HCT116 (cell line): ENCODE results near the gene ZIC5. TPM values are rescaled to one million over a fixed set of nuclear protein-coding genes. Genes with fewer than 3 reads are reported as not detected.

Experiments used
- ATAC-seq: fragments of 200-7000 bp; cut with Tn5 transposase; 2 replicates; pipeline ENCODE4 v1.9.1; 2020; ENCODE audit warnings: mild to moderate bottlenecking, moderate library complexity
- BruUV-seq: library from RNA; stranded (reverse); fragments of 400-500 nt; replicated peaks from 2 replicates; lab custom pipeline; 2021; lab: Mats Ljungman, UMichigan
- CTCF ChIA-PET: fragments of 300-600 bp; sonication (Branson Sonifier 250); formaldehyde crosslinking; loops from one replicate; lab custom pipeline; 2021; ENCODE audit warnings: antibody characterized with exemption; lab: Charles Lee
- POLR2A ChIA-PET: fragments of 300-600, 350-600 bp; sonication (Branson Sonifier 250); formaldehyde crosslinking; loops from one replicate; lab custom pipeline; 2021; ENCODE audit warnings: antibody characterized with exemption; lab: Charles Lee
- RAD21 ChIA-PET, 2 experiments: fragments of 300-600 bp; sonication (Branson Sonifier 250); formaldehyde crosslinking; loops; one replicate each; lab custom pipeline; 2023; ENCODE audit warnings: low total read pairs in 2 of 2; ENCODE audit not compliant: uncharacterized antibody in 2 of 2, unreplicated experiment in 2 of 2, low non-redundant PET in 1 of 2; lab: Charles Lee
- DNase-seq: peaks from one replicate; pipeline ENCODE4 v3.0.0-alpha.2; 2010; ENCODE audit warnings: low read depth, low spot score
- H2AFZ ChIP-seq: fragments of 200-600 bp; shearing (Covaris generic), sonication (generic); 2 replicates; pipeline ENCODE4 v1.6.1; 2017; ENCODE audit warnings: low read depth, mixed run types, mixed read lengths, antibody characterized with exemption, low read length; ENCODE audit not compliant: poor library complexity, severe bottlenecking
- H3K27ac ChIP-seq: 2 replicates; pipeline ENCODE4 v1.5.1; 2012; ENCODE audit warnings: low read depth, low read length
- H3K27me3 ChIP-seq: fragments of 200-600 bp; sonication (generic); 2 replicates; pipeline ENCODE4 v1.6.1; 2016; ENCODE audit warnings: mixed run types, low read length, mixed read lengths; ENCODE audit not compliant: insufficient read depth
- H3K36me3 ChIP-seq, 2 experiments: fragments of 200-500 bp in 1 of 2; fragments of 200-600 bp in 1 of 2; sonication (Bioruptor generic) in 1 of 2; sonication (generic) in 1 of 2; 2 replicates each; pipeline versions ENCODE4 v1.5.1 to v1.6.1; 2014 to 2016; ENCODE audit warnings: low read length in 2 of 2, inconsistent platforms in 1 of 2, mixed read lengths in 1 of 2, mixed run types in 1 of 2; ENCODE audit not compliant: insufficient read depth in 2 of 2, control insufficient read depth in 1 of 2
- H3K4me1 ChIP-seq, 2 experiments: fragments of 200-600 bp in 1 of 2; sonication (generic) in 1 of 2; 2 replicates each; pipeline versions ENCODE4 v1.5.1 to v1.6.1; 2012 to 2017; ENCODE audit warnings: low read length in 2 of 2, inconsistent platforms in 1 of 2, mild to moderate bottlenecking in 1 of 2, mixed read lengths in 1 of 2, mixed run types in 1 of 2, moderate library complexity in 1 of 2; ENCODE audit not compliant: insufficient read depth in 2 of 2, control insufficient read depth in 1 of 2
- H3K4me2 ChIP-seq: fragments of 200-600 bp; sonication (generic); 2 replicates; pipeline ENCODE4 v1.6.1; 2017; ENCODE audit warnings: mixed run types, low read length, mixed read lengths
- H3K4me3 ChIP-seq, 2 experiments: fragments of 200-600 bp in 1 of 2; sonication (generic) in 1 of 2; replicated peaks in 1 of 2; 2 replicates each; pipeline ENCODE4 v1.5.1; 2011 to 2016; ENCODE audit warnings: low read length in 2 of 2, control low read depth in 1 of 2, low read depth in 1 of 2, mild to moderate bottlenecking in 1 of 2, mixed read lengths in 1 of 2, mixed run types in 1 of 2
- H3K79me2 ChIP-seq: fragments of 200-600 bp; sonication (generic); 2 replicates; pipeline ENCODE4 v1.6.1; 2017; ENCODE audit warnings: mild to moderate bottlenecking, mixed run types, low read length, moderate library complexity, mixed read lengths; ENCODE audit not compliant: insufficient read depth
- H3K9ac ChIP-seq: fragments of 200-600 bp; sonication (generic); 2 replicates; pipeline ENCODE4 v1.6.1; 2016; ENCODE audit warnings: low read length, mixed read lengths
- H3K9me2 ChIP-seq: fragments of 200-600 bp; sonication (generic), shearing (Covaris generic); 2 replicates; pipeline ENCODE4 v1.6.1; 2017; ENCODE audit warnings: mixed run types, mild to moderate bottlenecking, moderate library complexity; ENCODE audit not compliant: insufficient read depth
- H3K9me3 ChIP-seq, 2 experiments: fragments of 200-500 bp in 1 of 2; fragments of 200-600 bp in 1 of 2; sonication (Bioruptor generic) in 1 of 2; sonication (generic) in 1 of 2; 2 replicates each; pipeline ENCODE4 v1.6.1; 2014 to 2017; ENCODE audit warnings: low read length in 2 of 2, mixed read lengths in 2 of 2, inconsistent platforms in 1 of 2, low read depth in 1 of 2, mild to moderate bottlenecking in 1 of 2, mixed run types in 1 of 2, moderate library complexity in 1 of 2; ENCODE audit not compliant: control insufficient read depth in 1 of 2, insufficient read depth in 1 of 2
- H4K20me1 ChIP-seq: fragments of 200-600 bp; sonication (generic), shearing (Covaris generic); 2 replicates; pipeline ENCODE4 v1.6.1; 2017; ENCODE audit warnings: mixed run types, mild to moderate bottlenecking, moderate library complexity; ENCODE audit not compliant: insufficient read depth
- ATF3 ChIP-seq: IDR thresholded peaks from 2 replicates; pipeline ENCODE4 v1.6.1; 2012
- CBX3 ChIP-seq: IDR thresholded peaks from 2 replicates; pipeline ENCODE4 v1.6.1; 2012; ENCODE audit warnings: low read depth
- CEBPB ChIP-seq: IDR thresholded peaks from 2 replicates; pipeline ENCODE4 v1.6.1; 2012; ENCODE audit warnings: low read depth
- CTCF ChIP-seq, 3 experiments: fragments of 200-600 bp in 1 of 3; sonication (generic) in 1 of 3; IDR thresholded peaks in 2 of 3; conservative IDR thresholded peaks in 1 of 3; 2 replicates each; pipeline ENCODE4 v1.5.1; 2012 to 2017; ENCODE audit warnings: low read depth in 2 of 3, low read length in 2 of 3, antibody characterized with exemption in 1 of 3, borderline replicate concordance in 1 of 3, control low read depth in 1 of 3, mild to moderate bottlenecking in 1 of 3, mixed read lengths in 1 of 3, mixed run types in 1 of 3, moderate library complexity in 1 of 3; ENCODE audit not compliant: insufficient read depth in 1 of 3
- EGR1 ChIP-seq: IDR thresholded peaks from 2 replicates; pipeline ENCODE4 v1.6.1; 2012; ENCODE audit warnings: low read depth
- ELF1 ChIP-seq: IDR thresholded peaks from 2 replicates; pipeline ENCODE4 v1.6.1; 2012; ENCODE audit warnings: low read depth, borderline replicate concordance
- FOSL1 ChIP-seq: IDR thresholded peaks from 2 replicates; pipeline ENCODE4 v1.6.1; 2012; ENCODE audit warnings: low read depth
- MAX ChIP-seq: IDR thresholded peaks from 2 replicates; pipeline ENCODE4 v1.6.1; 2012
- POLR2AphosphoS5 ChIP-seq: IDR thresholded peaks from 2 replicates; pipeline ENCODE4 v1.6.1; 2011; ENCODE audit warnings: mild to moderate bottlenecking, low read depth, low read length, moderate library complexity
- RAD21 ChIP-seq: IDR thresholded peaks from 2 replicates; pipeline ENCODE4 v1.6.1; 2012; ENCODE audit warnings: low read depth, mild to moderate bottlenecking
- SRF ChIP-seq: IDR thresholded peaks from 2 replicates; pipeline ENCODE4 v1.6.1; 2012; ENCODE audit warnings: low read depth
- YY1 ChIP-seq: IDR thresholded peaks from 2 replicates; pipeline ENCODE4 v1.6.1; 2011; ENCODE audit warnings: low read length, low read depth, moderate library complexity, mild to moderate bottlenecking; ENCODE audit not compliant: insufficient replicate concordance; ENCODE audit errors: extremely low read depth
- intact Hi-C: fragments of 100-400 bp; cut with micrococcal nuclease; formaldehyde crosslinking; loops from 2 replicates; pipeline ENCODE4 v1.10.0; 2022
- total RNA-seq: library from RNA; stranded (reverse); gene quantifications from one replicate; pipeline ENCODE4 v1.2.1, GENCODE V29; 2021; ENCODE audit not compliant: unreplicated experiment
- TF ChIP-seq, protein P1 (sequence below): IDR thresholded peaks from 2 replicates; pipeline ENCODE4 v1.6.1; 2012; ENCODE audit warnings: low read depth

ZIC5 gene
- total RNA-seq, 1 experiment from 2014 or later, result 10.3 TPM

- H3K9ac ChIP-seq, result no peak overlapping the region
- no peaks in the 10 kb centered on the region for H3K9me2 ChIP-seq
- TF ChIP-seq CTCF (IDR thresholded peaks at IDR 0.05 in 2 of 3, conservative IDR thresholded peaks at IDR 0.05 in 1 of 3; ENCODE audit: borderline replicate concordance in 1 of 3, insufficient read depth in 1 of 3, low read depth in 2 of 3, low read length in 2 of 3) (no peak), EGR1 (no peak), CEBPB (no peak), POLR2AphosphoS5 (no peak), YY1 (no peak), FOSL1 (no peak), ATF3 (no peak), SRF (no peak), MAX (no peak), CBX3 (no peak), RAD21 (no peak), ELF1 (no peak)
- TF ChIP-seq, protein P1, sequence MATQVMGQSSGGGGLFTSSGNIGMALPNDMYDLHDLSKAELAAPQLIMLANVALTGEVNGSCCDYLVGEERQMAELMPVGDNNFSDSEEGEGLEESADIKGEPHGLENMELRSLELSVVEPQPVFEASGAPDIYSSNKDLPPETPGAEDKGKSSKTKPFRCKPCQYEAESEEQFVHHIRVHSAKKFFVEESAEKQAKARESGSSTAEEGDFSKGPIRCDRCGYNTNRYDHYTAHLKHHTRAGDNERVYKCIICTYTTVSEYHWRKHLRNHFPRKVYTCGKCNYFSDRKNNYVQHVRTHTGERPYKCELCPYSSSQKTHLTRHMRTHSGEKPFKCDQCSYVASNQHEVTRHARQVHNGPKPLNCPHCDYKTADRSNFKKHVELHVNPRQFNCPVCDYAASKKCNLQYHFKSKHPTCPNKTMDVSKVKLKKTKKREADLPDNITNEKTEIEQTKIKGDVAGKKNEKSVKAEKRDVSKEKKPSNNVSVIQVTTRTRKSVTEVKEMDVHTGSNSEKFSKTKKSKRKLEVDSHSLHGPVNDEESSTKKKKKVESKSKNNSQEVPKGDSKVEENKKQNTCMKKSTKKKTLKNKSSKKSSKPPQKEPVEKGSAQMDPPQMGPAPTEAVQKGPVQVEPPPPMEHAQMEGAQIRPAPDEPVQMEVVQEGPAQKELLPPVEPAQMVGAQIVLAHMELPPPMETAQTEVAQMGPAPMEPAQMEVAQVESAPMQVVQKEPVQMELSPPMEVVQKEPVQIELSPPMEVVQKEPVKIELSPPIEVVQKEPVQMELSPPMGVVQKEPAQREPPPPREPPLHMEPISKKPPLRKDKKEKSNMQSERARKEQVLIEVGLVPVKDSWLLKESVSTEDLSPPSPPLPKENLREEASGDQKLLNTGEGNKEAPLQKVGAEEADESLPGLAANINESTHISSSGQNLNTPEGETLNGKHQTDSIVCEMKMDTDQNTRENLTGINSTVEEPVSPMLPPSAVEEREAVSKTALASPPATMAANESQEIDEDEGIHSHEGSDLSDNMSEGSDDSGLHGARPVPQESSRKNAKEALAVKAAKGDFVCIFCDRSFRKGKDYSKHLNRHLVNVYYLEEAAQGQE, result no peak
- intact Hi-C loops, result no loop called here
- ChIA-PET POLR2A (interaction anchor here (0.5 kb wide), 1 partner anchor 46 kb away, joined by 8 read pairs; no protein-coding TSS in a partner anchor), CTCF (interaction anchor here (0.6 kb wide), 1 partner anchor 688 kb away, joined by 3 read pairs; no protein-coding TSS in a partner anchor), RAD21 (no interaction called here)
- ATAC-seq (no peak), DNase-seq (no peak)
- no peaks in the 10 kb centered on the region for H3K36me3 ChIP-seq
- H3K4me3 ChIP-seq, result no peak overlapping the region
- no TSS peak for BruUV-seq
- H3K27me3 ChIP-seq, result no peaks in the 10 kb centered on the region
- H3K4me2 ChIP-seq, result no peak overlapping the region
- H3K79me2 ChIP-seq, result no peaks in the 10 kb centered on the region
- no peaks in the 10 kb centered on the region for H3K9me3 ChIP-seq
- no peak overlapping the region for H2AFZ ChIP-seq
- no peaks in the 10 kb centered on the region; the same call in 1 of the 2 replicates for H4K20me1 ChIP-seq
- H3K27ac ChIP-seq, result no peak overlapping the region
- H3K4me1 ChIP-seq, result no peaks in the 10 kb centered on the region
Measured at GRCh38 chr13:99956473-99957349, 14.9 kb downstream of the ZIC5 start.
